Measurements from ENCODE around the gene CD247. TPM values are rescaled to one million over a fixed set of nuclear protein-coding genes. Genes with fewer than 3 reads are reported as not detected.

The CD247 gene
- total and polyA plus RNA-seq, 9 of the 15 experiments (the other 6 are each of a cell fraction or from before 2014, with no cell fraction given): 0.08 to 0.42 (median 0.28) TPM; not detected in 5

DNA sequence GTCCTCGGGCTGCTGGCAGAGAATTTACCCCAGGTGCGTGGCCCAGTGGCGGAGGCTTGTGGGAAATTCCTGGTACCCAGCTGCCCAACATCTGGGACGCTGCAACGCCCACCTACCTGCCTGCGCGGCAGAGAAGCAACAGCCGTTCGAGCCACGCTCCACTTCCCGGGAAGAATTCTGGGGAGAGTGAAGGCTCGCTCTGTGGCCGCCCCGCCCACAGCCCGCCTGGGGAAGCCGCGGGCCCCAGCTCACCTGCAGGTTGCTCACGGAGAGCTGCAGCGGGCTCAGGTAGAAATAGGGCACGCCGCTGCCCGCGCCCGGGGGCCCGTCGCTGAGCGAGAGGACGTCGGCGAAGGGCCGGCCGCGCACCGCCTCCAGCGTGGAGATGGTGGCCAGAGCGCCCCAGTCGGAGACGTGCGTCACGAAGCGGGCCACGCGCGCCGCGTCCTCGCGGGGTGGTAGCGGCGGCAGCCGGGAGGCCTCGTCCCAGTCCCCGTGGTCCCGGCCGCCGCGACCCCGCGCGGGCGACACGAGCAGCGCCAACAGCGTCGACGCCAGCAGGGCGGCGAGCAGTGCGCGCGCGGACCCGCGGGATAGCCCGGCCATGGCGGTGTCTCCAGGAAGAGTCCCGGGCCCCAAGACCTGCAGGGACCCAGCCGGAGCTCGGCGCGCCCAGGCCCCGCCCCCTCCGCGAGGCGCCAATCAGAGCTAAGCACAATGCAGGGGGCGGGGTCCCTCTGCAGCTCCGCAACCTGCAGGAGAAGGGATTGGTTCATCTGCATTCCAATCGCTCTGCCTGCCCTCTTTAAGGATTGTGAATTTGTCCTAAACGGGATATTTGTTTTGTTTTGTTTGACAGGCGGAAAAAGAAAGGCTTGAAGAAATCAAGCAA lies 35.1 kb upstream of the CD247 start, which contains the start of gene CREG1 (continued):
- no peak for TF ChIP-seq ZNF518B (CRISPR knock-in tag; IDR thresholded peaks at IDR 0.05)
- TF ChIP-seq GABPB2 (CRISPR knock-in tag; conservative IDR thresholded peaks at IDR 0.05): no peak
- TF ChIP-seq ZSCAN32 (CRISPR knock-in tag; IDR thresholded peaks at IDR 0.05): no peak
- TF ChIP-seq MGA (IDR thresholded peaks at IDR 0.05): no peak
- TF ChIP-seq NR3C1 (CRISPR knock-in tag; IDR thresholded peaks at IDR 0.05): peak; percentile 83; the same call in 1 of the 2 replicates
- TF ChIP-seq ZNF274 (IDR thresholded peaks at IDR 0.05; ENCODE audit: borderline replicate concordance, low read depth, low read length): no peak
- peak; percentile 96 to 97 for TF ChIP-seq NONO (IDR thresholded peaks at IDR 0.05; ENCODE audit: low read depth in 2 of 2, low read length in 1 of 2)
- no peak for TF ChIP-seq ZBTB26 (CRISPR knock-in tag; IDR thresholded peaks at IDR 0.05)
